PC-9 (cell line): ENCODE data around the gene CACNA1B. TPM values are rescaled to one million over a fixed set of nuclear protein-coding genes. Genes with fewer than 3 reads are reported as not detected.

Source experiments
- BruUV-seq: library from RNA; stranded (reverse); fragments of 400-500 nt; replicated peaks from 2 replicates; lab custom pipeline; 2021; lab: Mats Ljungman, UMichigan
- CTCF ChIA-PET: fragments of 300-600 bp; sonication (Branson Sonifier 250); formaldehyde crosslinking; loops from one replicate; lab custom pipeline; 2022; ENCODE audit warnings: antibody characterized with exemption; lab: Charles Lee
- POLR2A ChIA-PET: fragments of 300-600 bp; sonication (Branson Sonifier 250); formaldehyde crosslinking; loops from one replicate; lab custom pipeline; 2022; ENCODE audit warnings: antibody characterized with exemption; ENCODE audit not compliant: unreplicated experiment; lab: Charles Lee
- DNase-seq, 2 experiments: peaks; one replicate each; pipeline versions ENCODE4 v3.0.0 to v3.0.0-alpha.2; 2015 to 2022; ENCODE audit warnings: mixed read lengths in 1 of 2
- H2AFZ ChIP-seq: fragments of 200-600 bp; sonication (generic); 2 replicates; pipeline ENCODE4 v1.8.1; 2017; ENCODE audit warnings: antibody characterized with exemption
- H3F3A ChIP-seq: fragments of 200-600 bp; sonication (generic); 2 replicates; pipeline ENCODE4 v1.8.1; 2017; ENCODE audit warnings: antibody characterized with exemption, mild to moderate bottlenecking, low read depth; ENCODE audit not compliant: insufficient read depth
- H3K27ac ChIP-seq: fragments of 200-600 bp; sonication (generic); 2 replicates; pipeline ENCODE4 v1.6.1; 2016; ENCODE audit warnings: mixed run types
- H3K27me3 ChIP-seq: fragments of 200-600 bp; sonication (generic); 2 replicates; pipeline ENCODE4 v1.6.1; 2016; ENCODE audit warnings: low read depth, mixed run types; ENCODE audit not compliant: insufficient read depth
- H3K36me3 ChIP-seq: fragments of 200-600 bp; sonication (generic); 2 replicates; pipeline ENCODE4 v1.6.1; 2016; ENCODE audit warnings: low read depth, mixed run types
- H3K4me1 ChIP-seq: fragments of 200-600 bp; sonication (generic); replicated peaks from 2 replicates; pipeline ENCODE4 v1.6.1; 2016; ENCODE audit warnings: mixed run types; ENCODE audit not compliant: insufficient read depth
- H3K4me2 ChIP-seq: fragments of 200-600 bp; sonication (generic); 2 replicates; pipeline ENCODE4 v1.6.1; 2017; ENCODE audit warnings: mixed run types
- H3K4me3 ChIP-seq: fragments of 200-600 bp; sonication (generic); 2 replicates; pipeline ENCODE4 v1.6.1; 2016; ENCODE audit warnings: mixed run types
- H3K79me2 ChIP-seq: fragments of 200-600 bp; sonication (generic); 2 replicates; pipeline ENCODE4 v1.6.1; 2017; ENCODE audit warnings: low read depth, mixed run types
- H3K9me2 ChIP-seq: fragments of 200-600 bp; sonication (generic); 2 replicates; pipeline ENCODE4 v1.8.1; 2017; ENCODE audit warnings: mild to moderate bottlenecking; ENCODE audit not compliant: insufficient read depth
- H3K9me3 ChIP-seq: fragments of 200-600 bp; sonication (generic); 2 replicates; pipeline ENCODE4 v1.8.1; 2016; ENCODE audit warnings: low read depth; ENCODE audit not compliant: insufficient read depth
- H4K20me1 ChIP-seq: fragments of 200-600 bp; sonication (generic); 2 replicates; pipeline ENCODE4 v1.8.1; 2017; ENCODE audit not compliant: insufficient read depth
- CTCF ChIP-seq: fragments of 200-600 bp; sonication (generic); conservative IDR thresholded peaks from 2 replicates; pipeline ENCODE4 v1.6.1; 2017; ENCODE audit warnings: mixed run types, antibody characterized with exemption, mild to moderate bottlenecking, moderate library complexity
- EZH2 ChIP-seq: fragments of 200-600 bp; sonication (generic); IDR thresholded peaks from 2 replicates; pipeline ENCODE4 v1.8.0; 2017; ENCODE audit warnings: antibody characterized with exemption, low read depth
- intact Hi-C: fragments of 100-400 bp; cut with micrococcal nuclease; formaldehyde crosslinking; loops from one replicate; pipeline ENCODE4 v1.10.0; 2022; ENCODE audit not compliant: unreplicated experiment
- total RNA-seq: library from RNA; stranded (reverse); gene quantifications from 2 replicates; pipeline ENCODE4 v1.2.3, GENCODE V29; 2021

Gene CACNA1B
- total RNA-seq, 1 experiment from 2014 or later = not detected

- CTCF ChIA-PET = no interaction called here
- no TSS peak for BruUV-seq
Measured at GRCh38 chr9:137872296-137872695, 5.3 kb upstream of the CACNA1B start.

GRCh38 chr9:137873408-137873807 is 4.2 kb upstream of the CACNA1B start:
- no TSS peak for BruUV-seq
- no peak overlapping the region for H3K4me3 ChIP-seq
- no peak overlapping the region for H3K27ac ChIP-seq
- H3K4me2 ChIP-seq = no peak overlapping the region
- no peak for DNase-seq
- peaks cover 55% of the 10 kb centered on the region for H3K27me3 ChIP-seq
- H3K9me2 ChIP-seq = no peaks in the 10 kb centered on the region
- no peaks in the 10 kb centered on the region for H3K79me2 ChIP-seq
- no peaks in the 10 kb centered on the region for H3K9me3 ChIP-seq
- intact Hi-C loops = no loop called here
- H2AFZ ChIP-seq = no peak overlapping the region
- no peaks in the 10 kb centered on the region for H3F3A ChIP-seq
- H3K36me3 ChIP-seq = no peaks in the 10 kb centered on the region
- POLR2A ChIA-PET = no interaction called here
- H4K20me1 ChIP-seq = no peaks in the 10 kb centered on the region
- TF ChIP-seq EZH2 (no peak), CTCF (no peak)
- no peaks in the 10 kb centered on the region for H3K4me1 ChIP-seq
- CTCF ChIA-PET = no interaction called here

More at GRCh38 chr9:137872296-137872695, 5.3 kb upstream of the CACNA1B start:
- H3K4me1 ChIP-seq = no peaks in the 10 kb centered on the region
- no peak overlapping the region for H2AFZ ChIP-seq
- POLR2A ChIA-PET = no interaction called here
- H3F3A ChIP-seq = no peaks in the 10 kb centered on the region
- H3K79me2 ChIP-seq = no peaks in the 10 kb centered on the region
- DNase-seq = no peak
- no peaks in the 10 kb centered on the region for H3K36me3 ChIP-seq
- TF ChIP-seq CTCF (no peak), EZH2 (no peak)
- no peaks in the 10 kb centered on the region for H3K9me3 ChIP-seq
- no peak overlapping the region for H3K4me2 ChIP-seq
- H3K27me3 ChIP-seq = peaks cover 66% of the 10 kb centered on the region
- no peak overlapping the region for H3K4me3 ChIP-seq
- H3K27ac ChIP-seq = no peak overlapping the region
- H3K9me2 ChIP-seq = no peaks in the 10 kb centered on the region
- intact Hi-C loops = no loop called here
- H4K20me1 ChIP-seq = no peaks in the 10 kb centered on the region

GRCh38 chr9:137873858-137874362 is 3.7 kb upstream of the CACNA1B start:
- no peak for DNase-seq
- POLR2A ChIA-PET = no interaction called here
- Histone ChIP-seq H3K9me2 (no peaks in the 10 kb centered on the region), H4K20me1 (no peaks in the 10 kb centered on the region), H3F3A (no peaks in the 10 kb centered on the region), H3K27ac (no peak overlapping the region), H3K4me2 (no peak overlapping the region), H3K9me3 (no peaks in the 10 kb centered on the region), H3K4me1 (no peaks in the 10 kb centered on the region), H3K36me3 (no peaks in the 10 kb centered on the region), H3K79me2 (no peaks in the 10 kb centered on the region), H3K27me3 (peaks cover 51% of the 10 kb centered on the region), H3K4me3 (no peak overlapping the region), H2AFZ (no peak overlapping the region)
- intact Hi-C loops = no loop called here
- CTCF ChIA-PET = no interaction called here
- TF ChIP-seq CTCF (no peak), EZH2 (no peak)
- BruUV-seq = no TSS peak
